ENCODE measurements around the gene ZNF362.

- TF ChIP-seq EZH2 (IDR thresholded peaks at IDR 0.05; ENCODE audit: low read depth, unreplicated experiment) (no peak), CTCF (conservative IDR thresholded peaks at IDR 0.05; ENCODE audit: low read depth in 2 of 2) (no peak), POLR2AphosphoS5 (IDR thresholded peaks at IDR 0.05; ENCODE audit: low read depth) (no peak), CREB1 (CRISPR knock-in tag; IDR thresholded peaks at IDR 0.05; ENCODE audit: low read depth) (no peak), REST (IDR thresholded peaks at IDR 0.05; ENCODE audit: unreplicated experiment) (no peak), ZNF114 (CRISPR knock-in tag; IDR thresholded peaks at IDR 0.05) (no peak)
These were observed 1.8 kb upstream of the ZNF362 start for GRCh38 chr1:33254491-33254890.
